Epithelial cell of proximal tubule (primary cell): ENCODE data around the gene ROR2. TPM values are rescaled to one million over a fixed set of nuclear protein-coding genes. Genes with fewer than 3 reads are reported as not detected.

Experiments
- DNase-seq: peaks from one replicate; pipeline ENCODE4 v3.0.0-alpha.2; 2011; ENCODE audit warnings: low read depth
- H3K4me3 ChIP-seq: 2 replicates; pipeline ENCODE4 v1.5.1; 2011; ENCODE audit warnings: low read depth, mild to moderate bottlenecking, low read length
- CTCF ChIP-seq: conservative IDR thresholded peaks from 2 replicates; pipeline ENCODE4 v1.5.1; 2012; ENCODE audit warnings: low read depth, mild to moderate bottlenecking, low read length
- total RNA-seq: library from RNA; depleted of rRNA; stranded (reverse); fragments of >200 nt; gene quantifications from 2 replicates; pipeline ENCODE4 v1.2.3, GENCODE V29; 2015

Gene ROR2
- total RNA-seq, 1 donor from 2014 or later: 3.1 TPM

GRCh38 chr9:91935805-91936514 is 14.1 kb downstream of the ROR2 start:
- no peak for TF ChIP-seq CTCF
- no peak for DNase-seq
- no peak overlapping the region for H3K4me3 ChIP-seq

GRCh38 chr9:91935066-91935749 is 14.8 kb downstream of the ROR2 start:
- no peak overlapping the region for H3K4me3 ChIP-seq
- no peak for DNase-seq
- TF ChIP-seq CTCF: no peak

- TF ChIP-seq CTCF: no peak
- DNase-seq: no peak
- no peak overlapping the region for H3K4me3 ChIP-seq
Observed at GRCh38 chr9:91934654-91935053, 15.4 kb downstream of the ROR2 start.

- H3K4me3 ChIP-seq: no peak overlapping the region
- no peak for TF ChIP-seq CTCF
- DNase-seq: no peak
Observed at GRCh38 chr9:91933556-91934352, 16.3 kb downstream of the ROR2 start.

- TF ChIP-seq CTCF: no peak
- H3K4me3 ChIP-seq: no peak overlapping the region
- no peak for DNase-seq
Observed at GRCh38 chr9:91930475-91930874, 19.6 kb downstream of the ROR2 start.

- no peak overlapping the region for H3K4me3 ChIP-seq
- DNase-seq: no peak
- no peak for TF ChIP-seq CTCF
Observed at GRCh38 chr9:91929331-91929730, 20.7 kb downstream of the ROR2 start.
